Measurements from ENCODE around the gene UBE2E2.
"Not testable (repeated sequence)": the region's sequence is repeated elsewhere in the genome, so short reads cannot be mapped to it uniquely, and the experiment has no call there.

UBE2E2 gene

GRCh38 chr3:23325466-23326065 is 122.4 kb downstream of the UBE2E2 start:
- CTCF ChIA-PET, result no interaction called here
- no peak overlapping the region for H3K4me3 ChIP-seq (ENCODE audit: low read depth, low read length)
- POLR2A ChIA-PET, result no interaction called here
- DNase-seq (ENCODE audit: low read depth, low spot score), result no peak
- no peak for TF ChIP-seq CTCF (IDR thresholded peaks at IDR 0.05; ENCODE audit: insufficient read depth, low read length, missing control alignments)

- no peak for DNase-seq (ENCODE audit: low read depth, low spot score)
- TF ChIP-seq CTCF (IDR thresholded peaks at IDR 0.05; ENCODE audit: insufficient read depth, low read length, missing control alignments), result no peak
- CTCF ChIA-PET, result no interaction called here
- H3K4me3 ChIP-seq (ENCODE audit: low read depth, low read length), result no peak overlapping the region
- POLR2A ChIA-PET, result no interaction called here
Observed at GRCh38 chr3:23329471-23330105, 126.5 kb downstream of the UBE2E2 start.

GRCh38 chr3:23330568-23330967 is 127.4 kb downstream of the UBE2E2 start:
- POLR2A ChIA-PET, result no interaction called here
- no peak for DNase-seq (ENCODE audit: low read depth, low spot score)
- CTCF ChIA-PET, result no interaction called here
- TF ChIP-seq CTCF (IDR thresholded peaks at IDR 0.05; ENCODE audit: insufficient read depth, low read length, missing control alignments), result no peak
- no peak overlapping the region for H3K4me3 ChIP-seq (ENCODE audit: low read depth, low read length)

GRCh38 chr3:23331141-23331935 is 128.2 kb downstream of the UBE2E2 start:
- ChIA-PET POLR2A (no interaction called here), CTCF (no interaction called here)
- no peak for TF ChIP-seq CTCF (IDR thresholded peaks at IDR 0.05; ENCODE audit: insufficient read depth, low read length, missing control alignments)
- H3K4me3 ChIP-seq (ENCODE audit: low read depth, low read length), result no peak overlapping the region
- no peak for DNase-seq (ENCODE audit: low read depth, low spot score)

GRCh38 chr3:23333633-23334032 is 130.5 kb downstream of the UBE2E2 start:
- no peak for TF ChIP-seq CTCF (IDR thresholded peaks at IDR 0.05; ENCODE audit: insufficient read depth, low read length, missing control alignments)
- no peak overlapping the region for H3K4me3 ChIP-seq (ENCODE audit: low read depth, low read length)
- ChIA-PET POLR2A (no interaction called here), CTCF (interaction anchor here (1.5 kb wide), 1 partner anchor 28 kb away, joined by 3 read pairs; no protein-coding TSS in a partner anchor)
- no peak for DNase-seq (ENCODE audit: low read depth, low spot score)

- CTCF ChIA-PET, result interaction anchor here (1.5 to 1.8 kb wide), 2 partner anchors 15 to 21 kb away, joined by 3 to 5 read pairs; no protein-coding TSS in a partner anchor
- POLR2A ChIA-PET; H3K4me3 ChIP-seq (ENCODE audit: low read depth, low read length); DNase-seq (ENCODE audit: low read depth, low spot score): not testable (repeated sequence)
Observed at GRCh38 chr3:23336853-23337252, 133.7 kb downstream of the UBE2E2 start.
